HEK293 (cell line): Measurements from ENCODE around the gene PPFIA4.

Experiments
- CTCF ChIA-PET: fragments of 350-600 bp; formaldehyde crosslinking; extraction: SDS; loops from one replicate; lab custom pipeline; 2021; ENCODE audit warnings: antibody characterized with exemption; lab: Yijun Ruan, JAX
- POLR2A ChIA-PET: fragments of 300-600 bp; formaldehyde crosslinking; extraction: SDS; loops from one replicate; lab custom pipeline; 2020; ENCODE audit warnings: antibody characterized with exemption, inconsistent platforms; lab: Yijun Ruan, JAX
- H3K27ac ChIP-seq: fragments of 200-500 bp; sonication (Bioruptor generic); 2 replicates; pipeline ENCODE4 v1.5.1; 2014; ENCODE audit warnings: low read depth, low read length, control low read depth, inconsistent platforms; ENCODE audit errors: extremely low read depth
- H3K36me3 ChIP-seq, 2 experiments: fragments of 200-500 bp in 1 of 2; sonication (Bioruptor generic) in 1 of 2; 1 replicate in 1 of 2; 2 replicates in 1 of 2; pipeline ENCODE4 v1.5.1; 2014 to 2017; ENCODE audit warnings: inconsistent platforms in 2 of 2, low read length in 2 of 2; ENCODE audit not compliant: control insufficient read depth in 2 of 2, insufficient read depth in 1 of 2
- H3K4me1 ChIP-seq: fragments of 200-500 bp; sonication (Bioruptor generic); 2 replicates; pipeline ENCODE4 v1.5.1; 2014; ENCODE audit warnings: mild to moderate bottlenecking, low read length, inconsistent platforms; ENCODE audit not compliant: control insufficient read depth, insufficient read depth
- H3K4me3 ChIP-seq: 2 replicates; pipeline ENCODE4 v1.5.1; 2011; ENCODE audit warnings: low read depth, mild to moderate bottlenecking, control low read depth, low read length, moderate library complexity
- H3K9me3 ChIP-seq: fragments of 200-500 bp; sonication (Bioruptor generic); 2 replicates; pipeline ENCODE4 v1.5.1; 2014; ENCODE audit warnings: low read depth, low read length, inconsistent platforms; ENCODE audit not compliant: control insufficient read depth, insufficient read depth
- BCL6B ChIP-seq: fragments of 450-650 bp; formaldehyde crosslinking; IDR thresholded peaks from 2 replicates; pipeline ENCODE4 v1.5.1; 2017; ENCODE audit warnings: missing biosample characterization, missing genetic modification characterization
- GLI2 ChIP-seq: fragments of 450-650 bp; formaldehyde crosslinking; IDR thresholded peaks from 2 replicates; pipeline ENCODE4; 2017; ENCODE audit warnings: missing biosample characterization, missing genetic modification characterization, low read depth, borderline replicate concordance
- HOXA7 ChIP-seq: sonication (generic); formaldehyde crosslinking; IDR thresholded peaks from 2 replicates; pipeline ENCODE4 v1.8.1; 2022; ENCODE audit warnings: missing genetic modification reagents, borderline replicate concordance
- ZIC2 ChIP-seq: fragments of 450-650 bp; formaldehyde crosslinking; IDR thresholded peaks from 2 replicates; pipeline ENCODE4 v1.5.1; 2016; ENCODE audit warnings: missing biosample characterization, missing genetic modification characterization
- ZNF223 ChIP-seq: fragments of 450-650 bp; formaldehyde crosslinking; IDR thresholded peaks from 2 replicates; pipeline ENCODE4 v1.5.1; 2016; ENCODE audit warnings: missing biosample characterization, missing genetic modification characterization
- ZNF362 ChIP-seq: fragments of 450-650 bp; formaldehyde crosslinking; IDR thresholded peaks from 2 replicates; pipeline ENCODE4 v1.5.1; 2016; ENCODE audit warnings: missing biosample characterization, missing genetic modification characterization
- ZNF366 ChIP-seq: fragments of 450-650 bp; formaldehyde crosslinking; conservative IDR thresholded peaks from 2 replicates; pipeline ENCODE4 v1.5.1; 2016; ENCODE audit warnings: missing biosample characterization, missing genetic modification characterization
- ZNF37A ChIP-seq: fragments of 450-650 bp; IDR thresholded peaks from 2 replicates; pipeline ENCODE4 v1.5.1; 2018; ENCODE audit warnings: missing biosample characterization, missing genetic modification characterization
- ZNF449 ChIP-seq: fragments of 450-650 bp; formaldehyde crosslinking; IDR thresholded peaks from 2 replicates; pipeline ENCODE4 v1.5.1; 2017; ENCODE audit warnings: missing biosample characterization, mild to moderate bottlenecking, missing genetic modification characterization, moderate library complexity
- ZNF510 ChIP-seq: fragments of 450-650 bp; formaldehyde crosslinking; IDR thresholded peaks from 2 replicates; pipeline ENCODE4 v1.5.1; 2018; ENCODE audit warnings: mild to moderate bottlenecking, missing genetic modification characterization, missing biosample characterization; ENCODE audit not compliant: insufficient replicate concordance
- ZNF596 ChIP-seq: fragments of 450-650 bp; IDR thresholded peaks from 2 replicates; pipeline ENCODE4 v1.5.0; 2018; ENCODE audit warnings: missing biosample characterization, mild to moderate bottlenecking, missing genetic modification characterization, moderate library complexity
- ZNF654 ChIP-seq: fragments of 450-650 bp; formaldehyde crosslinking; IDR thresholded peaks from 2 replicates; pipeline ENCODE4 v1.5.1; 2016; ENCODE audit warnings: low read depth, missing biosample characterization, missing genetic modification characterization
- ZSCAN18 ChIP-seq: fragments of 450-650 bp; formaldehyde crosslinking; IDR thresholded peaks from 2 replicates; pipeline ENCODE4 v1.5.1; 2016; ENCODE audit warnings: missing biosample characterization, missing genetic modification characterization
- TF ChIP-seq, protein P1 (sequence below): fragments of 450-650 bp; formaldehyde crosslinking; IDR thresholded peaks from 2 replicates; pipeline ENCODE4 v1.5.1; 2016; ENCODE audit warnings: missing biosample characterization, missing genetic modification characterization
- TF ChIP-seq, protein P2 (sequence below): fragments of 450-650 bp; formaldehyde crosslinking; IDR thresholded peaks from 2 replicates; pipeline ENCODE4 v1.5.1; 2016; ENCODE audit warnings: missing biosample characterization, missing genetic modification characterization

PPFIA4 gene

DNA sequence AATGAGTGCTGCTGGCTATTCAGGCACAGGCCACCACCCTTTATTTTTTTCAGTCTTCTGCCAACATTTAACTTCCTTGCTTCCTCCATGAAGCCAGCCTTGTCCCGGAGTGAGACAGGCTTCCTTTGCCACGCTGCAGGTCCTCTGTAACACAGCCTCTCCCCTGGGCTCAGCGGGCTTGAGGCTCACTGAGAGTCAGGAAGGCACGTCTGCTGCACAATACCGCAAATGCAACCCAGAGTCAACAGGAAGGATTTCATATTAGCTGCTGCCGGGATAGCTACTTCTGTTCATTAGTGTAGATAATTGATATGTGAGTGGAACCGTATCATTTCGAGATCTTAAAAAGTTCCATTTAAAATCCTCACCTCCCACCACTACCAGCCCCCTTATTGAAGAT lies 37.0 kb downstream of the PPFIA4 start:
- no peaks in the 10 kb centered on the region for H3K36me3 ChIP-seq
- ChIA-PET CTCF (interaction anchor here (0.6 to 4.9 kb wide), 9 partner anchors 9 to 186 kb away, joined by 3 to 20 read pairs (median 4); partner anchors contain the start of gene MYOG), POLR2A (interaction anchor here (0.8 kb wide), 1 partner anchor 23 kb away, joined by 3 read pairs; no protein-coding TSS in a partner anchor)
- no peak overlapping the region for H3K4me3 ChIP-seq
- no peaks in the 10 kb centered on the region for H3K4me1 ChIP-seq
- no peak overlapping the region for H3K27ac ChIP-seq
- H3K9me3 ChIP-seq, result no peaks in the 10 kb centered on the region
- TF ChIP-seq ZSCAN18, result no peak
- TF ChIP-seq ZIC2 (tag by site-specific recombination), result no peak
- no peak for TF ChIP-seq ZNF510 (tag by site-specific recombination)
- TF ChIP-seq ZNF362 (tag by site-specific recombination), result no peak
- no peak for TF ChIP-seq HOXA7 (CRISPR knock-in tag)
- no peak for TF ChIP-seq BCL6B (tag by site-specific recombination)
- TF ChIP-seq ZNF449 (tag by site-specific recombination), result no peak
- TF ChIP-seq, protein P1, sequence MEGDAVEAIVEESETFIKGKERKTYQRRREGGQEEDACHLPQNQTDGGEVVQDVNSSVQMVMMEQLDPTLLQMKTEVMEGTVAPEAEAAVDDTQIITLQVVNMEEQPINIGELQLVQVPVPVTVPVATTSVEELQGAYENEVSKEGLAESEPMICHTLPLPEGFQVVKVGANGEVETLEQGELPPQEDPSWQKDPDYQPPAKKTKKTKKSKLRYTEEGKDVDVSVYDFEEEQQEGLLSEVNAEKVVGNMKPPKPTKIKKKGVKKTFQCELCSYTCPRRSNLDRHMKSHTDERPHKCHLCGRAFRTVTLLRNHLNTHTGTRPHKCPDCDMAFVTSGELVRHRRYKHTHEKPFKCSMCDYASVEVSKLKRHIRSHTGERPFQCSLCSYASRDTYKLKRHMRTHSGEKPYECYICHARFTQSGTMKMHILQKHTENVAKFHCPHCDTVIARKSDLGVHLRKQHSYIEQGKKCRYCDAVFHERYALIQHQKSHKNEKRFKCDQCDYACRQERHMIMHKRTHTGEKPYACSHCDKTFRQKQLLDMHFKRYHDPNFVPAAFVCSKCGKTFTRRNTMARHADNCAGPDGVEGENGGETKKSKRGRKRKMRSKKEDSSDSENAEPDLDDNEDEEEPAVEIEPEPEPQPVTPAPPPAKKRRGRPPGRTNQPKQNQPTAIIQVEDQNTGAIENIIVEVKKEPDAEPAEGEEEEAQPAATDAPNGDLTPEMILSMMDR (tag by site-specific recombination), result no peak
- TF ChIP-seq ZNF366, result no peak
- TF ChIP-seq GLI2 (tag by site-specific recombination), result no peak
- TF ChIP-seq ZNF654 (tag by site-specific recombination), result no peak
- no peak for TF ChIP-seq ZNF37A
- TF ChIP-seq ZNF596 (tag by site-specific recombination), result no peak
- TF ChIP-seq ZNF223 (tag by site-specific recombination), result no peak
- TF ChIP-seq, all 188 proteins: peak for 0

DNA sequence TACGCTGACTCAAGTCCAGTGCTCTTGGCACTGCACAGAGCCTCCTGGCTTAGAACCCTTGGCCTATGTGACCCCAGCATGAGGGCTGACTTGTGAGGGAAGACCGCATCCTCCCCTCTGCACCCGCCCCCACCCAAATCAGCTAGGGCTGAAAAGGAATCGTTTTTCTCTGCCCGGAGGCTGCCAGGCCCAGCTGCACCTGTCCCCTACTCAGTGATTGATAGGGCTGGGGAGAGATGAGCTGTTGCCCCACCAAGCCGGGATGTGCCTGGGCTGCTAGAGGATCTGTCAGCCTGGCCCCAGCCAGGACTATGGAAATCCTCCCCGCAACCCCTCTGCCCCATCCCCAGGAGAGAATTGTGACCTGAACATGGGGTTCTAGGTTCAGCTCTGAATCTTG lies 38.9 kb downstream of the PPFIA4 start:
- TF ChIP-seq, protein P2, sequence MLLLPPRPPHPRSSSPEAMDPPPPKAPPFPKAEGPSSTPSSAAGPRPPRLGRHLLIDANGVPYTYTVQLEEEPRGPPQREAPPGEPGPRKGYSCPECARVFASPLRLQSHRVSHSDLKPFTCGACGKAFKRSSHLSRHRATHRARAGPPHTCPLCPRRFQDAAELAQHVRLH (tag by site-specific recombination), result no peak
- CTCF ChIA-PET, result interaction anchor here (1.4 to 4.9 kb wide), 4 partner anchors 19 to 205 kb away, joined by 3 to 20 read pairs (median 12); partner anchors contain the start of gene MYOG

More for the DNA sequence above, 38.9 kb downstream of the PPFIA4 start:
- H3K9me3 ChIP-seq, result no peaks in the 10 kb centered on the region
- POLR2A ChIA-PET, result interaction anchor here (0.6 kb wide), 1 partner anchor 1116 kb away, joined by 4 read pairs; no protein-coding TSS in a partner anchor
- H3K27ac ChIP-seq, result no peak overlapping the region
- H3K36me3 ChIP-seq, result no peaks in the 10 kb centered on the region; a peak in 1 of 3 replicates
- no peak overlapping the region for H3K4me3 ChIP-seq
- no peaks in the 10 kb centered on the region for H3K4me1 ChIP-seq
